IMR-90 (cell line): Measurements from ENCODE around the gene IGF2R. TPM values are rescaled to one million over a fixed set of nuclear protein-coding genes. Genes with fewer than 3 reads are reported as not detected.

Experiments
- ATAC-seq: fragments of 200-7000 bp; cut with Tn5 transposase; 2 replicates; pipeline ENCODE4 v1.9.1; 2020; ENCODE audit warnings: low read depth, mild to moderate bottlenecking, moderate library complexity
- BruUV-seq: library from RNA; stranded (reverse); fragments of 400-500 nt; replicated peaks from 2 replicates; lab custom pipeline; 2021; lab: Mats Ljungman, UMichigan
- CTCF ChIA-PET: fragments of 300-600 bp; formaldehyde crosslinking; extraction: SDS; loops from one replicate; lab custom pipeline; 2021; ENCODE audit warnings: antibody characterized with exemption; lab: Yijun Ruan, JAX
- POLR2A ChIA-PET: fragments of 300-600 bp; sonication (Branson Sonifier 250); formaldehyde crosslinking; loops from one replicate; lab custom pipeline; 2022; ENCODE audit warnings: antibody characterized with exemption; ENCODE audit not compliant: unreplicated experiment; lab: Charles Lee
- DNase-seq: peaks from one replicate; pipeline ENCODE4 v3.0.0; 2013
- H2AFZ ChIP-seq: replicated peaks from 2 replicates; pipeline ENCODE3; 2013; ENCODE audit warnings: low read length, mild to moderate bottlenecking; ENCODE audit not compliant: poor library complexity
- H2AK5ac ChIP-seq: 2 replicates; pipeline ENCODE4 v1.6.1; 2013; ENCODE audit warnings: low read depth, low read length, inconsistent platforms
- H2AK9ac ChIP-seq: replicated peaks from 2 replicates; pipeline ENCODE3; 2013; ENCODE audit warnings: mild to moderate bottlenecking, low read depth, low read length, moderate library complexity; ENCODE audit not compliant: poor library complexity
- H2BK120ac ChIP-seq: 2 replicates; pipeline ENCODE4 v1.6.1; 2013; ENCODE audit warnings: low read depth, low read length, inconsistent platforms
- H2BK15ac ChIP-seq: 3 replicates; pipeline ENCODE4 v1.6.1; 2013; ENCODE audit warnings: low read depth, low read length, inconsistent platforms
- H2BK20ac ChIP-seq: 2 replicates; pipeline ENCODE4 v1.6.1; 2013; ENCODE audit warnings: low read depth, mild to moderate bottlenecking, inconsistent platforms, low read length, moderate library complexity
- H2BK5ac ChIP-seq: 2 replicates; pipeline ENCODE4 v1.6.1; 2013; ENCODE audit warnings: mild to moderate bottlenecking, low read depth, low read length, inconsistent platforms; ENCODE audit not compliant: poor library complexity, severe bottlenecking
- H3K14ac ChIP-seq: replicated peaks from 2 replicates; pipeline ENCODE4 v1.6.1; 2013; ENCODE audit warnings: low read depth, low read length, inconsistent platforms
- H3K18ac ChIP-seq: 2 replicates; pipeline ENCODE4 v1.6.1; 2013; ENCODE audit warnings: low read depth, low read length, control low read depth
- H3K23ac ChIP-seq: 2 replicates; pipeline ENCODE4 v1.6.1; 2013; ENCODE audit warnings: low read depth, low read length, inconsistent platforms
- H3K27ac ChIP-seq: 2 replicates; pipeline ENCODE4 v1.5.1; 2013; ENCODE audit warnings: mild to moderate bottlenecking, control low read depth, low read length; ENCODE audit not compliant: insufficient read depth
- H3K27me3 ChIP-seq: 2 replicates; pipeline ENCODE4 v1.6.1; 2013; ENCODE audit warnings: low read length; ENCODE audit not compliant: control insufficient read depth, insufficient read depth
- H3K36me3 ChIP-seq: 2 replicates; pipeline ENCODE4 v1.6.1; 2013; ENCODE audit warnings: low read length, mixed read lengths; ENCODE audit not compliant: control insufficient read depth, insufficient read depth
- H3K4ac ChIP-seq: 2 replicates; pipeline ENCODE4 v1.6.1; 2013; ENCODE audit warnings: low read depth, low read length, inconsistent platforms
- H3K4me1 ChIP-seq: 2 replicates; pipeline ENCODE4 v1.6.1; 2013; ENCODE audit warnings: low read length, mixed read lengths; ENCODE audit not compliant: control insufficient read depth, insufficient read depth
- H3K4me2 ChIP-seq: 2 replicates; pipeline ENCODE4 v1.6.1; 2013; ENCODE audit warnings: low read depth, mild to moderate bottlenecking, control low read depth, low read length, moderate library complexity
- H3K4me3 ChIP-seq: 2 replicates; pipeline ENCODE4 v1.5.1; 2013; ENCODE audit warnings: low read depth, mild to moderate bottlenecking, control low read depth, low read length, moderate library complexity; ENCODE audit not compliant: insufficient read depth
- H3K56ac ChIP-seq: 2 replicates; pipeline ENCODE4 v1.6.1; 2013; ENCODE audit warnings: low read length, inconsistent platforms; ENCODE audit not compliant: insufficient read depth; ENCODE audit errors: extremely low read depth
- H3K79me1 ChIP-seq, 2 experiments: 2 replicates each; pipeline ENCODE4 v1.6.1; 2013; ENCODE audit warnings: low read length in 2 of 2, inconsistent platforms in 1 of 2, low read depth in 1 of 2
- H3K9ac ChIP-seq: 2 replicates; pipeline ENCODE4 v1.6.1; 2013; ENCODE audit warnings: low read depth, low read length, control low read depth
- H3K9me1 ChIP-seq: 2 replicates; pipeline ENCODE4 v1.6.1; 2013; ENCODE audit warnings: low read length, inconsistent platforms; ENCODE audit not compliant: insufficient read depth
- H3K9me3 ChIP-seq: 2 replicates; pipeline ENCODE4 v1.6.1; 2013; ENCODE audit warnings: low read length; ENCODE audit not compliant: control insufficient read depth, insufficient read depth
- H4K20me1 ChIP-seq: 2 replicates; pipeline ENCODE4 v1.6.1; 2013; ENCODE audit warnings: low read length, inconsistent platforms; ENCODE audit not compliant: insufficient read depth
- H4K5ac ChIP-seq: 2 replicates; pipeline ENCODE4 v1.6.1; 2013; ENCODE audit warnings: mild to moderate bottlenecking, low read depth, low read length, control low read depth
- H4K8ac ChIP-seq, 2 experiments: 2 replicates each; pipeline ENCODE4 v1.6.1; 2013; ENCODE audit warnings: low read depth in 2 of 2, low read length in 2 of 2, control low read depth in 1 of 2, inconsistent platforms in 1 of 2
- H4K91ac ChIP-seq: 2 replicates; pipeline ENCODE4 v1.6.1; 2013; ENCODE audit warnings: low read depth, low read length, inconsistent platforms; ENCODE audit not compliant: insufficient read depth
- BHLHE40 ChIP-seq: fragments of 150-350 bp; IDR thresholded peaks from 2 replicates; pipeline ENCODE4 v1.6.1; 2016; ENCODE audit warnings: mild to moderate bottlenecking, low read depth, low read length
- CEBPB ChIP-seq: IDR thresholded peaks from 2 replicates; pipeline ENCODE4 v1.6.1; 2012; ENCODE audit warnings: low read depth, low read length, improper control_type of control experiment
- CHD1 ChIP-seq: IDR thresholded peaks from 2 replicates; pipeline ENCODE4 v1.6.1; 2012; ENCODE audit warnings: low read depth, low read length, improper control_type of control experiment
- CTCF ChIP-seq: conservative IDR thresholded peaks from 2 replicates; pipeline ENCODE4 v1.5.1; 2012; ENCODE audit warnings: mild to moderate bottlenecking, low read depth, low read length, improper control_type of control experiment
- ELK1 ChIP-seq: fragments of 150-350 bp; IDR thresholded peaks from 2 replicates; pipeline ENCODE4 v1.6.1; 2016; ENCODE audit warnings: low read depth, mild to moderate bottlenecking, low read length, moderate library complexity, borderline replicate concordance
- FOS ChIP-seq: fragments of 150-350 bp; IDR thresholded peaks from 2 replicates; pipeline ENCODE4 v1.6.1; 2016; ENCODE audit warnings: low read depth, low read length
- MAFK ChIP-seq: IDR thresholded peaks from 2 replicates; pipeline ENCODE4 v1.6.1; 2012; ENCODE audit warnings: low read depth, low read length, improper control_type of control experiment
- MAZ ChIP-seq: IDR thresholded peaks from 2 replicates; pipeline ENCODE4 v1.6.1; 2012; ENCODE audit warnings: low read depth, mild to moderate bottlenecking, low read length, improper control_type of control experiment, moderate library complexity, borderline replicate concordance
- MXI1 ChIP-seq: IDR thresholded peaks from 2 replicates; pipeline ENCODE4 v1.6.1; 2012; ENCODE audit warnings: low read depth, mild to moderate bottlenecking, low read length, moderate library complexity, borderline replicate concordance
- NFE2L2 ChIP-seq: fragments of 150-350 bp; IDR thresholded peaks from 2 replicates; pipeline ENCODE4 v1.6.1; 2016; ENCODE audit warnings: low read depth, mild to moderate bottlenecking, low read length
- POLR2A ChIP-seq: IDR thresholded peaks from 2 replicates; pipeline ENCODE4 v1.6.1; 2012; ENCODE audit warnings: mild to moderate bottlenecking, low read depth, low read length
- RAD21 ChIP-seq: IDR thresholded peaks from 2 replicates; pipeline ENCODE4 v1.6.1; 2012; ENCODE audit warnings: low read length, improper control_type of control experiment
- RCOR1 ChIP-seq: IDR thresholded peaks from 2 replicates; pipeline ENCODE4 v1.6.1; 2012; ENCODE audit warnings: mild to moderate bottlenecking, low read length, improper control_type of control experiment; ENCODE audit not compliant: insufficient replicate concordance
- SMC3 ChIP-seq: fragments of 150-350 bp; IDR thresholded peaks from 2 replicates; pipeline ENCODE4 v1.6.1; 2016; ENCODE audit warnings: low read depth, mild to moderate bottlenecking, antibody characterized with exemption, low read length, moderate library complexity
- USF2 ChIP-seq: fragments of 150-350 bp; IDR thresholded peaks from 2 replicates; pipeline ENCODE4 v1.6.1; 2017; ENCODE audit warnings: mild to moderate bottlenecking, antibody characterized with exemption, low read length, low read depth
- WGBS, 2 experiments: methylation state at CpG; one replicate each; pipeline versions ENCODE4 v1.1.5 to v1.1.7; 2013; ENCODE audit warnings: missing lambda C conversion rate in 2 of 2; ENCODE audit not compliant: insufficient read length in 1 of 2; ENCODE audit errors: extremely low coverage in 2 of 2; 5-methylcytosine and 5-hydroxymethylcytosine counted together
- dilution Hi-C: fragments of 300-500 bp; cut with HindIII; formaldehyde crosslinking; loops from one replicate; pipeline ENCODE4 v1.14.3; 2018; ENCODE audit warnings: low sequenced_read_pairs; ENCODE audit not compliant: unreplicated experiment
- in situ Hi-C: fragments of 300-500 bp; cut with MboI; formaldehyde crosslinking; loops from 3 replicates; pipeline ENCODE4 v1.14.3; 2019; ENCODE audit warnings: low sequenced_read_pairs, inconsistent platforms, mixed read lengths
- intact Hi-C: fragments of 100-400 bp; cut with micrococcal nuclease; formaldehyde crosslinking; loops from 2 replicates; pipeline ENCODE4 v1.10.0; 2022
- polyA plus RNA-seq, 3 experiments: library from polyadenylated mRNA; depleted of rRNA; stranded (reverse); fragments of >200 nt; gene quantifications; 2 replicates each; pipeline ENCODE4 v1.2.3, GENCODE V29; 2012; ENCODE audit warnings: low replicate concordance in 1 of 3
- total RNA-seq: library from RNA; depleted of rRNA; stranded (reverse); fragments of >200 nt; gene quantifications from 2 replicates; pipeline ENCODE4 v1.2.3, GENCODE V29; 2012

The IGF2R gene
- total and polyA plus RNA-seq, 2 of the 4 experiments (the other 2 are of a cell fraction): 33.2 to 41.4 TPM

GRCh38 chr6:160057080-160057479 lies 88.2 kb downstream of the IGF2R start:
- Histone ChIP-seq H3K27me3 (no peaks in the 10 kb centered on the region), H2BK20ac (no peak overlapping the region), H3K9ac (no peak overlapping the region), H3K4me3 (no peak overlapping the region), H3K23ac (no peak overlapping the region), H2AFZ (no peak overlapping the region), H2BK120ac (no peak overlapping the region), H3K18ac (no peak overlapping the region), H2BK15ac (no peak overlapping the region), H2AK5ac (no peak overlapping the region), H3K79me1 (no peaks in the 10 kb centered on the region; a peak in 2 of 4 replicates), H2BK5ac (no peak overlapping the region), H3K9me1 (peaks cover 9% of the 10 kb centered on the region; the same call in 1 of the 2 replicates), H4K20me1 (no peaks in the 10 kb centered on the region), H4K8ac (no peak overlapping the region), H3K4me2 (no peak overlapping the region), H2AK9ac (no peak overlapping the region), H3K4ac (no peak overlapping the region), H3K4me1 (no peaks in the 10 kb centered on the region; the same call in 1 of the 2 replicates), H3K9me3 (no peaks in the 10 kb centered on the region), H3K36me3 (peaks cover 68% of the 10 kb centered on the region), H3K14ac (no peak overlapping the region), H3K56ac (no peak overlapping the region), H4K5ac (no peak overlapping the region), H3K27ac (no peak overlapping the region), H4K91ac (no peak overlapping the region)
- TF ChIP-seq CHD1 (no peak), MXI1 (no peak), RCOR1 (no peak), NFE2L2 (no peak), MAFK (no peak), RAD21 (no peak), MAZ (no peak), ELK1 (no peak), BHLHE40 (no peak), SMC3 (no peak), FOS (no peak), USF2 (no peak), POLR2A (no peak), CEBPB (no peak), CTCF (no peak)
- ChIA-PET CTCF (no interaction called here), POLR2A (no interaction called here)
- intact Hi-C loops: no loop called here
- 90% methylated on average over 3 of the region's 6 CpGs; no CpG with 5 or more reads in 1 of the 2 experiments for WGBS, 2 experiments
- dilution Hi-C loops: no loop called here
- in situ Hi-C loops: no loop called here
- DNase-seq: no peak
- no peak for ATAC-seq
- BruUV-seq: no TSS peak
